ENCODE data around the gene CCDC30. TPM values are rescaled to one million over a fixed set of nuclear protein-coding genes. Genes with fewer than 3 reads are reported as not detected.
"Not testable (repeated sequence)": the region's sequence is repeated elsewhere in the genome, so short reads cannot be mapped to it uniquely, and the experiment has no call there.

CCDC30 gene
- total RNA-seq, 4 donors from 2014 or later: 1.1 to 2.7 (median 2.5) TPM

GRCh38 chr1:42484382-42484781 is 21.3 kb downstream of the CCDC30 start:
- Histone ChIP-seq H3K36me3 (peaks cover 0 to 30% of the 10 kb centered on the region in 2 donors), H3K27me3 (no peaks in the 10 kb centered on the region), H3K4me3 (no peak overlapping the region), H3K4me1 (no peaks in the 10 kb centered on the region), H3K9me3 (no peaks in the 10 kb centered on the region), H3K27ac (no peak overlapping the region)
- TF ChIP-seq, protein P1, sequence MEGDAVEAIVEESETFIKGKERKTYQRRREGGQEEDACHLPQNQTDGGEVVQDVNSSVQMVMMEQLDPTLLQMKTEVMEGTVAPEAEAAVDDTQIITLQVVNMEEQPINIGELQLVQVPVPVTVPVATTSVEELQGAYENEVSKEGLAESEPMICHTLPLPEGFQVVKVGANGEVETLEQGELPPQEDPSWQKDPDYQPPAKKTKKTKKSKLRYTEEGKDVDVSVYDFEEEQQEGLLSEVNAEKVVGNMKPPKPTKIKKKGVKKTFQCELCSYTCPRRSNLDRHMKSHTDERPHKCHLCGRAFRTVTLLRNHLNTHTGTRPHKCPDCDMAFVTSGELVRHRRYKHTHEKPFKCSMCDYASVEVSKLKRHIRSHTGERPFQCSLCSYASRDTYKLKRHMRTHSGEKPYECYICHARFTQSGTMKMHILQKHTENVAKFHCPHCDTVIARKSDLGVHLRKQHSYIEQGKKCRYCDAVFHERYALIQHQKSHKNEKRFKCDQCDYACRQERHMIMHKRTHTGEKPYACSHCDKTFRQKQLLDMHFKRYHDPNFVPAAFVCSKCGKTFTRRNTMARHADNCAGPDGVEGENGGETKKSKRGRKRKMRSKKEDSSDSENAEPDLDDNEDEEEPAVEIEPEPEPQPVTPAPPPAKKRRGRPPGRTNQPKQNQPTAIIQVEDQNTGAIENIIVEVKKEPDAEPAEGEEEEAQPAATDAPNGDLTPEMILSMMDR (IDR thresholded peaks at IDR 0.05): no peak
- no peak for TF ChIP-seq POLR2A (IDR thresholded peaks at IDR 0.05)
- TF ChIP-seq POLR2AphosphoS5 (IDR thresholded peaks at IDR 0.05): no peak
- TF ChIP-seq EP300 (IDR thresholded peaks at IDR 0.05): no peak
- no peak for ATAC-seq
- 62 to 67% methylated on average over 2 of the region's 2 CpGs for WGBS, 2 donors (ENCODE audit: low coverage in 1 of 2)

DNA sequence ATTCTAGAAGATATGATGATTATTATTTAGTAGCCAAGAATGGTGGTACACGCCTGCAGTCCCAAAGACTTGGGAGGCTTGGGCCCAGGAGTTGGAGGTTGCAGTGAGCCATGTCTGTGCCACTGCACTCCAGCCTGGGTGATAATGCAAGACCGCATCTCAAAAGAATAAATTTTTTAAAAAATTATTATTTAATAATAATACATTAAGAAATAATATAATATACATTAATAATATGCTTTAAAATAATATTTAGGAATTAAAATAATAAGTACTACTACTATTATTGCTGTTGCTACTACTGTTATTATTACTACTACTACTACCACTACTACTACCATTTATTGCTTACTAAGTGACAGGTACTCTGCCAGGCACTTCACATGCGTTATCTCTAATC is 27.2 kb downstream of the CCDC30 start:
- 83 to 93% methylated on average over 2 to 3 of the region's 3 CpGs for WGBS, 2 donors (ENCODE audit: low coverage in 1 of 2)
- no peaks in the 10 kb centered on the region for H3K4me1 ChIP-seq
- ATAC-seq: no peak
- no peaks in the 10 kb centered on the region for H3K27me3 ChIP-seq
- no peak overlapping the region for H3K4me3 ChIP-seq
- TF ChIP-seq POLR2AphosphoS5 (IDR thresholded peaks at IDR 0.05) (no peak), EP300 (IDR thresholded peaks at IDR 0.05) (no peak), POLR2A (IDR thresholded peaks at IDR 0.05) (no peak)
- TF ChIP-seq, protein P1 (IDR thresholded peaks at IDR 0.05): no peak
- no peaks in the 10 kb centered on the region for H3K9me3 ChIP-seq
- no peak overlapping the region for H3K27ac ChIP-seq
- peaks cover 0 to 11% of the 10 kb centered on the region in 2 donors for H3K36me3 ChIP-seq

DNA sequence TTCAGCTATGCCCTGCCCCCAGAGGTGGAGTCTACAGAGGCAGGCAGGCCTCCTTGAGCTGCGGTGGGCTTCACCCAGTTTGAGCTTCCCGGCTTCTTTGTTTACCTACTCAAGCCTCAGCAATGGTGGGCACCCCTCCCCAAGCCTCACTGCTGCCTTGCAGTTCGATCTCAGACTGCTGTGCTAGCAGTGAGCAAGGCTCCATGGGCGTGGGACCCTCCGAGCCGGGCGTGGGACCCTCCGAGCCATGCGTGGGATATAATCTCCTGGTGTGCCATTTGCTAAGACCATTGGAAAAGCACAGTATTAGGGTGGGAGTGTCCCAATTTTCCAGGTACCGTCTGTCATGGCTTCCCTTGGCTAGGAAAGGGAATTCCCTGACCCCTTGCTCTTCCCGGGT is 38.9 kb downstream of the CCDC30 start:
- WGBS, 2 donors (ENCODE audit: low coverage in 1 of 2): 100% methylated on average over 2 of the region's 11 CpGs
- not testable (repeated sequence) for H3K4me3 ChIP-seq, H3K27me3 ChIP-seq, H3K27ac ChIP-seq, ATAC-seq, H3K4me1 ChIP-seq
- H3K9me3 ChIP-seq: peaks cover 0 to 38% (median 0%) of the 10 kb centered on the region in 3 donors
- H3K36me3 ChIP-seq: peaks cover 0 to 73% of the 10 kb centered on the region in 2 donors

DNA sequence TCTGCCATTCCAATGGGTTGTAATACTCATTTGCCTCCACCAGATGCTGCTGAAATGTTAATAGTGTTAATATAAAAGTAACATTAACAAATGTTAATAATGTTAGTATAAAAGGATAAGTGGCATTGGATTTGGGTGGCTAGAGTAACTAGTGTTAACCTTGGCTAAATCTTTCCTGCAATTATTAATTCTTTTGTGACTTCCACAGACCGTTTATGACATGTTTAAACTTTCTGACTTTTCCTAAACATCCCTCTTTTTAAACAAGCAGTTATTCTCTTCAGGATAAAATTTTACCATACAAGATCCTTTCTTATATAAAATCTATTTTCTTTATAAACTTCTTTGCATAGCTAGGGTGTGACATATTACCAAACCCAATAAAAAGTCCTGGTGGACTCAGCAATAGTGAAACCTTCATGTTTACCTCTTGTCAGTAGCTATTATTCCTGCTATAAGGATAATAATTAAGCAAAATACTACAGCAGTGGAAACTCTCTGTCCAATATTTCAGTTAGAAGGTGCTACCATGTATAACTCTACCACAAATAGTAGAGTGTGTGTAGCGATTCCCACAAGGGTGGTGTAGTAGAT is 41.5 kb downstream of the CCDC30 start:
- Histone ChIP-seq H3K27me3 (no peaks in the 10 kb centered on the region), H3K4me3 (no peak overlapping the region), H3K4me1 (no peaks in the 10 kb centered on the region), H3K36me3 (peaks cover 0 to 75% of the 10 kb centered on the region in 2 donors), H3K27ac (no peak overlapping the region), H3K9me3 (peaks cover 0 to 57% (median 0%) of the 10 kb centered on the region in 3 donors)
- WGBS, 2 donors (ENCODE audit: low coverage in 1 of 2): 87 to 100% methylated on average over 2 of the region's 2 CpGs
- TF ChIP-seq POLR2AphosphoS5 (IDR thresholded peaks at IDR 0.05): no peak
- TF ChIP-seq, protein P1 (IDR thresholded peaks at IDR 0.05): no peak
- TF ChIP-seq POLR2A (IDR thresholded peaks at IDR 0.05): no peak
- no peak for TF ChIP-seq EP300 (IDR thresholded peaks at IDR 0.05)
- no peak for ATAC-seq

GRCh38 chr1:42506576-42506975 is 43.5 kb downstream of the CCDC30 start:
- no peaks in the 10 kb centered on the region for H3K27me3 ChIP-seq
- peaks cover 0 to 74% (median 0%) of the 10 kb centered on the region in 3 donors for H3K9me3 ChIP-seq
- TF ChIP-seq EP300 (IDR thresholded peaks at IDR 0.05) (no peak), POLR2AphosphoS5 (IDR thresholded peaks at IDR 0.05) (no peak), POLR2A (IDR thresholded peaks at IDR 0.05) (no peak)
- TF ChIP-seq, protein P1 (IDR thresholded peaks at IDR 0.05): no peak
- H3K36me3 ChIP-seq: peaks cover 0 to 68% of the 10 kb centered on the region in 2 donors
- no peak overlapping the region for H3K4me3 ChIP-seq
- WGBS, 2 donors (ENCODE audit: low coverage in 1 of 2): 80 to 91% methylated on average over 1 of the region's 1 CpG
- no peaks in the 10 kb centered on the region for H3K4me1 ChIP-seq
- ATAC-seq: no peak
- H3K27ac ChIP-seq: no peak overlapping the region
